ENCODE measurements around the gene RNF208.

Gene RNF208

DNA sequence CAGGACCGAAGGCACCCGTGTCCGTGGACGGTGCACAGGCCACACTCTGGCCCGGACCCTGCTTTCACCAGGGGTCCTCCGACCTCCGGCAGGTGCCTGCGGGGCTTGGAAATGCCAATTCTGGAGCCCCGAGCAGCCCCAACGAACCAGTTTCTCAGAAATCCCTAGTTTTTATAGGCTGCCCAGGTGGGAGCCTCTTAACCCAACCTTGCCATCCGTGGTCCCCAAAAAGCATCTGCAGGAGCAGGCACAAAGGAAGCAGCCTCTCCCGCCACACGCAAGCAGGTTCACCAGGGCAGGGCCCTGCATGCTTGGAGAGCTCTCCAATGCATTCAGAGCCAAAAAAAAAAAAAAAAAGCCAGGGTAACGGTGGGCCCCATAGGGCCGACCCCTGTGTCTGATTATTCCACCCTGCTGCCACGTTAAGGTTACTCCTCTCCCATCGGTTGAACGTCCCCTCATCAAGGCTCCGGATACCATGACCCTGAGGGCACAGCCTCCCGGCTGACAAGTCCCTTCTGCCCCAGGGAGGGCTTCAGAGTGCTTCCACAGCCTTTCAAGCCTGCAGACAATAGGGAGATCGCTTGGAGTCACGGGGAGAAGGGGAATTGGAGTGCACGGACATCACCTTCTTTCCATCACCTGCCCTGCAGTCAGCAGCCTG lies 20.7 kb downstream of the RNF208 start:
- Histone ChIP-seq H3K4me2 (ENCODE audit: low read length) (peak overlapping the region; percentile 92), H3K27ac (ENCODE audit: low read depth, low read length) (peak overlapping the region; percentile 63), H3K79me2 (ENCODE audit: control insufficient read depth, low read length) (peaks cover 76% of the 10 kb centered on the region), H4K20me1 (ENCODE audit: control insufficient read depth, insufficient read depth, low read depth, low read length) (peaks cover 8% of the 10 kb centered on the region; the same call in 1 of the 2 replicates), H3F3A (ENCODE audit: control insufficient read depth, insufficient read depth) (peaks cover 6% of the 10 kb centered on the region), H3K9me2 (replicated peaks; ENCODE audit: control insufficient read depth, low read length) (no peaks in the 10 kb centered on the region), H3K36me3 (ENCODE audit: control insufficient read depth, low read length) (peaks cover 16% of the 10 kb centered on the region), H3K4me1 (ENCODE audit: control insufficient read depth, low read length) (peaks cover 61% of the 10 kb centered on the region), H3K9me3 (ENCODE audit: control insufficient read depth, insufficient read depth, low read length) (no peaks in the 10 kb centered on the region), H3K27me3 (ENCODE audit: control insufficient read depth, low read length) (no peaks in the 10 kb centered on the region), H3K4me3 (ENCODE audit: low read length) (peak overlapping the region; percentile 96)
- TF ChIP-seq EZH2phosphoT487 (IDR thresholded peaks at IDR 0.05; ENCODE audit: borderline replicate concordance, low read length): no peak
- TF ChIP-seq, protein P1, sequence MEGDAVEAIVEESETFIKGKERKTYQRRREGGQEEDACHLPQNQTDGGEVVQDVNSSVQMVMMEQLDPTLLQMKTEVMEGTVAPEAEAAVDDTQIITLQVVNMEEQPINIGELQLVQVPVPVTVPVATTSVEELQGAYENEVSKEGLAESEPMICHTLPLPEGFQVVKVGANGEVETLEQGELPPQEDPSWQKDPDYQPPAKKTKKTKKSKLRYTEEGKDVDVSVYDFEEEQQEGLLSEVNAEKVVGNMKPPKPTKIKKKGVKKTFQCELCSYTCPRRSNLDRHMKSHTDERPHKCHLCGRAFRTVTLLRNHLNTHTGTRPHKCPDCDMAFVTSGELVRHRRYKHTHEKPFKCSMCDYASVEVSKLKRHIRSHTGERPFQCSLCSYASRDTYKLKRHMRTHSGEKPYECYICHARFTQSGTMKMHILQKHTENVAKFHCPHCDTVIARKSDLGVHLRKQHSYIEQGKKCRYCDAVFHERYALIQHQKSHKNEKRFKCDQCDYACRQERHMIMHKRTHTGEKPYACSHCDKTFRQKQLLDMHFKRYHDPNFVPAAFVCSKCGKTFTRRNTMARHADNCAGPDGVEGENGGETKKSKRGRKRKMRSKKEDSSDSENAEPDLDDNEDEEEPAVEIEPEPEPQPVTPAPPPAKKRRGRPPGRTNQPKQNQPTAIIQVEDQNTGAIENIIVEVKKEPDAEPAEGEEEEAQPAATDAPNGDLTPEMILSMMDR (IDR thresholded peaks at IDR 0.05; ENCODE audit: low read depth, low read length, poor library complexity, severe bottlenecking): no peak

GRCh38 chr9:137200311-137201204 lies 21.5 kb downstream of the RNF208 start, which contains the start of gene TPRN:
TPRN (minus strand) TSS chr9:137200741; CDS start chr9:137200711, 30 bp downstream.
- peaks cover 58% of the 10 kb centered on the region for H3K4me1 ChIP-seq (ENCODE audit: control insufficient read depth, low read length)
- H4K20me1 ChIP-seq (ENCODE audit: control insufficient read depth, insufficient read depth, low read depth, low read length): peaks cover 3% of the 10 kb centered on the region; the same call in 1 of the 2 replicates
- peak within 1 kb of the TSS; percentile 63 for H3K27ac ChIP-seq (ENCODE audit: low read depth, low read length)
- H3K4me2 ChIP-seq (ENCODE audit: low read length): peak within 1 kb of the TSS; percentile 92
- TF ChIP-seq, protein P1 (IDR thresholded peaks at IDR 0.05; ENCODE audit: low read depth, low read length, poor library complexity, severe bottlenecking): no peak
- no peak for TF ChIP-seq EZH2phosphoT487 (IDR thresholded peaks at IDR 0.05; ENCODE audit: borderline replicate concordance, low read length)
- no peaks in the 10 kb centered on the region for H3K9me3 ChIP-seq (ENCODE audit: control insufficient read depth, insufficient read depth, low read length)
- no peaks in the 10 kb centered on the region for H3K9me2 ChIP-seq (replicated peaks; ENCODE audit: control insufficient read depth, low read length)
- H3F3A ChIP-seq (ENCODE audit: control insufficient read depth, insufficient read depth): peaks cover 6% of the 10 kb centered on the region
- peaks cover 10% of the 10 kb centered on the region for H3K36me3 ChIP-seq (ENCODE audit: control insufficient read depth, low read length)
- peaks cover 68% of the 10 kb centered on the region for H3K79me2 ChIP-seq (ENCODE audit: control insufficient read depth, low read length)
- no peaks in the 10 kb centered on the region for H3K27me3 ChIP-seq (ENCODE audit: control insufficient read depth, low read length)
- H3K4me3 ChIP-seq (ENCODE audit: low read length): peak within 1 kb of the TSS; percentile 96

GRCh38 chr9:137199411-137200121 lies 22.5 kb downstream of the RNF208 start:
- Histone ChIP-seq H3K36me3 (ENCODE audit: control insufficient read depth, low read length) (peaks cover 8% of the 10 kb centered on the region), H3K9me3 (ENCODE audit: control insufficient read depth, insufficient read depth, low read length) (no peaks in the 10 kb centered on the region), H3K79me2 (ENCODE audit: control insufficient read depth, low read length) (peaks cover 58% of the 10 kb centered on the region), H3K4me1 (ENCODE audit: control insufficient read depth, low read length) (peaks cover 56% of the 10 kb centered on the region), H4K20me1 (ENCODE audit: control insufficient read depth, insufficient read depth, low read depth, low read length) (peaks cover 3% of the 10 kb centered on the region; the same call in 1 of the 2 replicates), H3K9me2 (replicated peaks; ENCODE audit: control insufficient read depth, low read length) (no peaks in the 10 kb centered on the region), H3F3A (ENCODE audit: control insufficient read depth, insufficient read depth) (peaks cover 6% of the 10 kb centered on the region), H3K27ac (ENCODE audit: low read depth, low read length) (no peak overlapping the region), H3K4me3 (ENCODE audit: low read length) (peak overlapping the region; percentile 44), H3K27me3 (ENCODE audit: control insufficient read depth, low read length) (no peaks in the 10 kb centered on the region), H3K4me2 (ENCODE audit: low read length) (peak overlapping the region; percentile 40)
- TF ChIP-seq, protein P1 (IDR thresholded peaks at IDR 0.05; ENCODE audit: low read depth, low read length, poor library complexity, severe bottlenecking): no peak
- TF ChIP-seq EZH2phosphoT487 (IDR thresholded peaks at IDR 0.05; ENCODE audit: borderline replicate concordance, low read length): no peak

Measured in DOHH2 (cell line).